ENCODE measurements around the gene YWHAG. TPM values are rescaled to one million over a fixed set of nuclear protein-coding genes. Genes with fewer than 3 reads are reported as not detected.

Gene YWHAG
- total RNA-seq, 1 experiment from 2014 or later, result 241 TPM

- Histone ChIP-seq H2BK20ac (ENCODE audit: low read depth, low read length, poor library complexity, severe bottlenecking) (no peak overlapping the region), H3K79me1 (ENCODE audit: insufficient read depth, low read depth, low read length, poor library complexity, severe bottlenecking) (peaks cover 3% of the 10 kb centered on the region), H3K9me3 (ENCODE audit: control insufficient read depth, low read depth, low read length) (no peaks in the 10 kb centered on the region), H3K27ac (ENCODE audit: insufficient read length, low read depth, low read length) (no peak overlapping the region), H3K23ac (ENCODE audit: insufficient read length, low read depth, low read length) (no peak overlapping the region), H4K20me1 (ENCODE audit: control insufficient read depth, insufficient read depth, insufficient read length) (no peaks in the 10 kb centered on the region), H2BK120ac (ENCODE audit: low read depth, low read length, poor library complexity, severe bottlenecking) (no peak overlapping the region), H4K8ac (replicated peaks; ENCODE audit: insufficient read length, low read depth, low read length) (no peak overlapping the region), H3K4ac (ENCODE audit: low read depth, low read length) (no peak overlapping the region), H3K4me2 (ENCODE audit: insufficient read depth, insufficient read length, low read length) (no peak overlapping the region), H2AFZ (ENCODE audit: low read length) (no peak overlapping the region), H4K5ac (ENCODE audit: insufficient read length, low read depth, low read length) (no peak overlapping the region), H2AK5ac (ENCODE audit: insufficient read length, low read length) (no peak overlapping the region), H3T11ph (ENCODE audit: low read length) (no peak overlapping the region), H3K79me2 (ENCODE audit: insufficient read depth, low read length) (peaks cover 75% of the 10 kb centered on the region; the same call in 1 of the 2 replicates), H3K23me2 (ENCODE audit: insufficient read length, low read depth, low read length, poor library complexity, severe bottlenecking) (no peaks in the 10 kb centered on the region), H3K56ac (ENCODE audit: insufficient read length, low read depth, low read length) (no peak overlapping the region), H3K14ac (ENCODE audit: insufficient read depth, low read length) (no peak overlapping the region), H3K4me1 (ENCODE audit: insufficient read depth, low read length) (no peaks in the 10 kb centered on the region; the same call in 1 of the 2 replicates), H3K18ac (ENCODE audit: insufficient read length, low read depth, low read length) (no peak overlapping the region), H2BK5ac (ENCODE audit: insufficient read length, low read length) (no peak overlapping the region), H4K91ac (ENCODE audit: insufficient read length, low read depth, low read length) (no peak overlapping the region), H2BK12ac (ENCODE audit: insufficient read length, low read depth, low read length) (no peak overlapping the region), H2BK15ac (ENCODE audit: low read depth, low read length) (no peak overlapping the region), H3K27me3 (ENCODE audit: insufficient read depth, low read length) (no peaks in the 10 kb centered on the region), H3K9ac (ENCODE audit: extremely low read depth, insufficient read length, low read length) (no peak overlapping the region)
- Mint-ChIP-seq H3K36me3 (ENCODE audit: insufficient read depth in 1 of 3, low read depth in 3 of 3) (peaks cover 32 to 48% (median 48%) of the 10 kb centered on the region in 3 experiments; a peak in 6 of 7 replicates), H3K4me1 (peaks cover 8 to 20% of the 10 kb centered on the region in 2 experiments), H3K27ac (peak overlapping the region; percentile 46 to 81 (median 52); a peak in 5 of 7 replicates), H3K27me3 (ENCODE audit: low read depth) (no peaks in the 10 kb centered on the region), H3K9me3 (no peaks in the 10 kb centered on the region), H3K4me3 (no peak overlapping the region)
- TF ChIP-seq CTCF (conservative IDR thresholded peaks at IDR 0.05), result no peak
- no CpG with 5 or more reads among the region's 6 CpGs for WGBS (ENCODE audit: extremely low coverage, insufficient read length, low lambda C conversion rate)
- no peak for DNase-seq
Observed at GRCh38 chr7:76337147-76337546, 21.6 kb downstream of the YWHAG start.
